Vagina (tissue), 2 donors: Measurements from ENCODE around the gene EDEM1.

Experiments used
- POLR2A ChIP-seq, 2 donors: fragments of 450-650 bp; IDR thresholded peaks; one replicate each; pipeline ENCODE4 v1.6.1; 2017; ENCODE audit warnings: antibody characterized with exemption in 2 of 2, mild to moderate bottlenecking in 2 of 2, moderate library complexity in 2 of 2
- POLR2AphosphoS5 ChIP-seq, 2 donors: sonication (generic); formaldehyde crosslinking; IDR thresholded peaks; one replicate each; pipeline ENCODE4 v1.9.0; 2017; ENCODE audit warnings: antibody characterized with exemption in 2 of 2, mild to moderate bottlenecking in 2 of 2, low read depth in 1 of 2; ENCODE audit not compliant: insufficient read depth in 1 of 2

GRCh38 chr3:5260992-5261501, 73.5 kb downstream of the EDEM1 start:
- TF ChIP-seq POLR2A (IDR thresholded peaks at IDR 0.05) (no peak), POLR2AphosphoS5 (IDR thresholded peaks at IDR 0.05; ENCODE audit: insufficient read depth in 1 of 2, low read depth in 1 of 2) (no peak)
